Thoracic aorta (tissue), 2 donors: Measurements from ENCODE around the gene MYH13. TPM values are rescaled to one million over a fixed set of nuclear protein-coding genes. Genes with fewer than 3 reads are reported as not detected.

ENCODE experiments used
- ATAC-seq: fragments of 150-250 bp; one replicate; pipeline ENCODE4 v1.8.0; 2017; ENCODE audit warnings: low read depth; ENCODE audit not compliant: insufficient number of reproducible peaks, low FRiP score
- DNase-seq: peaks from one replicate; pipeline ENCODE4 v3.0.0-alpha.2; 2020; ENCODE audit warnings: low spot score
- H3K27ac ChIP-seq, 2 donors: fragments of 200-600 bp; sonication (generic); 1 replicate in 1 of 2; 2 replicates in 1 of 2; pipeline ENCODE4 v1.5.1; 2016; ENCODE audit warnings: mild to moderate bottlenecking in 2 of 2, moderate library complexity in 2 of 2
- H3K27me3 ChIP-seq: fragments of 200-600 bp; sonication (generic); replicated peaks from 2 replicates; pipeline ENCODE4 v1.6.0; 2016; ENCODE audit warnings: mild to moderate bottlenecking; ENCODE audit not compliant: insufficient read depth
- H3K36me3 ChIP-seq: fragments of 200-600 bp; sonication (generic); one replicate; pipeline ENCODE4 v1.5.1; 2016
- H3K4me1 ChIP-seq, 2 donors: fragments of 200-600 bp; sonication (generic); 1 replicate in 1 of 2; 2 replicates in 1 of 2; pipeline versions ENCODE4 v1.5.1 to v1.6.0; 2016; ENCODE audit warnings: low read depth in 2 of 2, mild to moderate bottlenecking in 1 of 2; ENCODE audit not compliant: control insufficient read depth in 1 of 2
- H3K4me3 ChIP-seq: fragments of 200-600 bp; sonication (generic); 2 replicates; pipeline ENCODE4 v1.5.1; 2016; ENCODE audit warnings: mild to moderate bottlenecking
- H3K9me3 ChIP-seq: fragments of 200-600 bp; sonication (generic); 2 replicates; pipeline ENCODE4 v1.5.1; 2016
- total RNA-seq, 2 donors: library from RNA; depleted of rRNA; stranded (reverse); fragments of >200 nt; gene quantifications; one replicate each; pipeline versions ENCODE4 v1.1.0 to v1.2.3, GENCODE V29; 2016
- TF ChIP-seq, protein P1 (sequence below): fragments of 200-600 bp; sonication (generic); IDR thresholded peaks from one replicate; pipeline ENCODE4 v1.5.1; 2019; ENCODE audit warnings: antibody characterized with exemption

Gene MYH13
- total RNA-seq, 2 donors from 2014 or later: not detected

GRCh38 chr17:10271106-10271562 lies 101.7 kb downstream of the MYH13 start:
- no peaks in the 10 kb centered on the region for H3K36me3 ChIP-seq
- ATAC-seq (no peak), DNase-seq (no peak)
- H3K27ac ChIP-seq: no peak overlapping the region
- H3K4me1 ChIP-seq: no peaks in the 10 kb centered on the region
- TF ChIP-seq, protein P1, sequence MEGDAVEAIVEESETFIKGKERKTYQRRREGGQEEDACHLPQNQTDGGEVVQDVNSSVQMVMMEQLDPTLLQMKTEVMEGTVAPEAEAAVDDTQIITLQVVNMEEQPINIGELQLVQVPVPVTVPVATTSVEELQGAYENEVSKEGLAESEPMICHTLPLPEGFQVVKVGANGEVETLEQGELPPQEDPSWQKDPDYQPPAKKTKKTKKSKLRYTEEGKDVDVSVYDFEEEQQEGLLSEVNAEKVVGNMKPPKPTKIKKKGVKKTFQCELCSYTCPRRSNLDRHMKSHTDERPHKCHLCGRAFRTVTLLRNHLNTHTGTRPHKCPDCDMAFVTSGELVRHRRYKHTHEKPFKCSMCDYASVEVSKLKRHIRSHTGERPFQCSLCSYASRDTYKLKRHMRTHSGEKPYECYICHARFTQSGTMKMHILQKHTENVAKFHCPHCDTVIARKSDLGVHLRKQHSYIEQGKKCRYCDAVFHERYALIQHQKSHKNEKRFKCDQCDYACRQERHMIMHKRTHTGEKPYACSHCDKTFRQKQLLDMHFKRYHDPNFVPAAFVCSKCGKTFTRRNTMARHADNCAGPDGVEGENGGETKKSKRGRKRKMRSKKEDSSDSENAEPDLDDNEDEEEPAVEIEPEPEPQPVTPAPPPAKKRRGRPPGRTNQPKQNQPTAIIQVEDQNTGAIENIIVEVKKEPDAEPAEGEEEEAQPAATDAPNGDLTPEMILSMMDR: no peak
- no peaks in the 10 kb centered on the region for H3K9me3 ChIP-seq
- H3K27me3 ChIP-seq: no peaks in the 10 kb centered on the region
- H3K4me3 ChIP-seq: no peak overlapping the region

DNA sequence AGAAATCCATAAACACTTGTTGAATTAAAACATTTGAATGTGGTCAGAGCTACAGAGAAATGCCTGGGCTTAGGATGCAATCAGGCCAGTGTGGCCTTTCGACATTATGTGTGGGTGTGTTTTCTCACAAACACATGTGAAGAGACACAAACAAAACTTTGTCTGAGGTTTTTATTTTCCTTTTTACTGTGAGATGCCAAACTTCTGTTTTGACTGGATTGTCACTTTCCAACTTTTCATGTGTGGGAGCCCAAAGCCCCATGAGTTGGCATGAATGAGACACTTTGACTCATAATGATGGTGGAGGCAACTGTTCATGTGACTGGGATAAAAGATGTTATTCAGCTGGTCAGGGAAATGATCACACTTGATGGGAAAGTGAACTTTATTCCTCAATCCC lies 102.5 kb downstream of the MYH13 start:
- ATAC-seq: no peak
- H3K27me3 ChIP-seq: no peaks in the 10 kb centered on the region
- no peak overlapping the region for H3K4me3 ChIP-seq
- H3K36me3 ChIP-seq: no peaks in the 10 kb centered on the region
- H3K9me3 ChIP-seq: no peaks in the 10 kb centered on the region
- no peak for DNase-seq
- no peaks in the 10 kb centered on the region for H3K4me1 ChIP-seq
- no peak overlapping the region for H3K27ac ChIP-seq
- TF ChIP-seq, protein P1: no peak

GRCh38 chr17:10268005-10268404 lies 104.8 kb downstream of the MYH13 start:
- Histone ChIP-seq H3K4me1 (no peaks in the 10 kb centered on the region), H3K27ac (no peak overlapping the region), H3K4me3 (no peak overlapping the region), H3K27me3 (no peaks in the 10 kb centered on the region), H3K36me3 (no peaks in the 10 kb centered on the region), H3K9me3 (no peaks in the 10 kb centered on the region)
- ATAC-seq (no peak), DNase-seq (no peak)
- TF ChIP-seq, protein P1: no peak

DNA sequence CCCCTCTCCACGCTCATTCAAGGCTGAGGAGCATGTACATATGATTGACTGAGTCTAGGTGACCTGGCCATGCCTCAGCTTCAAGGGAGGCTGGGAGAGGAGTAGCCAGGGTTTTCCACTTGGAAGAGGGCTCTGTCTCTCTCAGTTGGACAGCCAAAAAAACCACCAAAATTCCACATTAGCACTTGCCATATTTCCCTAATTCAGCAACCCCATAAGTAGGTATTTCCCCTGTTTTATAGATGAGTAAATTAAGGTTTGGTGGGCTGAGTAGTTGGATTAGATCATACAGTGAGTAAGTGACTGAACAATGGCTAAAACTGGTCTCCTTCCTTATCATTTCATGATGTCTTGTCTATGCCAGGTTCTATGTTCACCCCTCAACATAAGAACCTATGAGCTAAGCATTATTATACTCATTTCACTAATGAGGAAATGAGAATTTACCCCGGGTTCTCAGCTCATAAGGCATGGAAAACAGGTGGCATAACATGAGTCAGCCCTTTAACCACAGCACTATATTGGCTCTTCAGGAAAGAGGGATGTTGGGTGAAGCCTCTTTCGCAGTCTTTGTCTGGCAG lies 106.4 kb downstream of the MYH13 start:
- ATAC-seq (no peak), DNase-seq (no peak)
- H3K9me3 ChIP-seq: no peaks in the 10 kb centered on the region
- no peaks in the 10 kb centered on the region for H3K27me3 ChIP-seq
- no peak overlapping the region for H3K4me3 ChIP-seq
- no peak overlapping the region for H3K27ac ChIP-seq
- H3K36me3 ChIP-seq: no peaks in the 10 kb centered on the region
- TF ChIP-seq, protein P1: no peak
- H3K4me1 ChIP-seq: no peaks in the 10 kb centered on the region

GRCh38 chr17:10265100-10265810 lies 107.6 kb downstream of the MYH13 start:
- H3K36me3 ChIP-seq: no peaks in the 10 kb centered on the region
- H3K4me1 ChIP-seq: no peaks in the 10 kb centered on the region
- no peaks in the 10 kb centered on the region for H3K27me3 ChIP-seq
- ATAC-seq: no peak
- H3K27ac ChIP-seq: no peak overlapping the region
- TF ChIP-seq, protein P1: no peak
- no peak overlapping the region for H3K4me3 ChIP-seq
- no peaks in the 10 kb centered on the region for H3K9me3 ChIP-seq
- DNase-seq: no peak
